ENCODE measurements around the gene ADAM22.

GRCh38 chr7:87984088-87984487 is 50.0 kb downstream of the ADAM22 start:
- TF ChIP-seq CTCF (IDR thresholded peaks at IDR 0.05) (no peak), POLR2A (IDR thresholded peaks at IDR 0.05) (no peak), EP300 (IDR thresholded peaks at IDR 0.05) (no peak), POLR2AphosphoS5 (IDR thresholded peaks at IDR 0.05) (no peak)
